GM19372 (cell line): ENCODE measurements around the gene CNN3.

ENCODE experiments used
- ATAC-seq: cut with Tn5 transposase; IDR thresholded peaks from one replicate; pipeline ENCODE4 v1.9.1; 2021; ENCODE audit warnings: mild to moderate bottlenecking, low read depth, moderate library complexity; ENCODE audit not compliant: unreplicated experiment

Gene CNN3

GRCh38 chr1:94925561-94926125 is 1.3 kb downstream of the CNN3 start:
- ATAC-seq, result no peak

GRCh38 chr1:94925004-94925403 is 1.9 kb downstream of the CNN3 start:
- ATAC-seq, result no peak

DNA sequence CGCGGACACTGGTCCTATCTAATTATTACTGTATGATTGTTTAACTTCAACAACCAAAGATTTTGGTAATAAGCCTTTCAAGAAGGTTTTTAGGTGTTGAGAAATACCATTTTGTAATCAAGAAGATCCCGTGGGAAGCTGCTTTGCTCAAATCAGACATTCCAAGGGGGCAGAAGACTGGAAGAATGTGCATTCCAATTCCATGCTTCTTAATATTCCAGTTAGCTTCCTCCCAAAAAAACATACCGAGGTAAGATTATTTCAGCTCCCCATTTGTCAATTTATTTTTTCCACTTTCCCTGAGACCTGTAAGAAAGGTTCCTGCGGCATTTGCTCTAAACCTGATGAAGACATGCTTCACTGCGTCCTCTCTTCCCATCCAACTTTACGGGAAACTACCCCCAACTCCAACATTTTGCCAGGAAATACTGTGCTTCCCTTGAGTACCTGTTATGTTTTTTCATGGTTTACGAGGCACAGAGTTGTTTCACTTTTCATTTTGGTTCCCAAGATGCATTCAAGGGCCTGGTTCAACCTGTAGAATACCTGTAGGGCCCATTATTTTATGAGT is 4.1 kb downstream of the CNN3 start:
- no peak for ATAC-seq

- no peak for ATAC-seq
These were observed 4.9 kb downstream of the CNN3 start for GRCh38 chr1:94921977-94922376.

DNA sequence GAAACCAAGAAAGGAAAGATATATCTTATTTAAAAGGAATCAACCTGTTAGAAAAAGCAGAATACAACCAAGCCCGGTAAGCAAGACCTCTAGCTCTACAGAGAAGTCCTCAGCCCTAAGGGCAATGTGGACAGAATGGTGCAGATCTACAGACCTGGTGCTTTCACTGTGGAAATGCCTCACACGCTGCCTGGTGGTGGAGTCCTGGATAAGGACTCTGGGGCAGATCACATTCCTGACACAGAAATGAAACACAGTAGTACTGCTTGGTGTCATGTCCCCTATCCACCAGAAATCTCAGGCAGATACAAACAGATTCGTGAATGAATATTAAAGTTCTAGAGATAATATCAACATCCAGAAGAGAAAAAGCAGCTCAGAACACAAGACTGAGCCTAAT is 6.8 kb downstream of the CNN3 start:
- ATAC-seq, result no peak

GRCh38 chr1:94919241-94920030 is 7.5 kb downstream of the CNN3 start:
- no peak for ATAC-seq

DNA sequence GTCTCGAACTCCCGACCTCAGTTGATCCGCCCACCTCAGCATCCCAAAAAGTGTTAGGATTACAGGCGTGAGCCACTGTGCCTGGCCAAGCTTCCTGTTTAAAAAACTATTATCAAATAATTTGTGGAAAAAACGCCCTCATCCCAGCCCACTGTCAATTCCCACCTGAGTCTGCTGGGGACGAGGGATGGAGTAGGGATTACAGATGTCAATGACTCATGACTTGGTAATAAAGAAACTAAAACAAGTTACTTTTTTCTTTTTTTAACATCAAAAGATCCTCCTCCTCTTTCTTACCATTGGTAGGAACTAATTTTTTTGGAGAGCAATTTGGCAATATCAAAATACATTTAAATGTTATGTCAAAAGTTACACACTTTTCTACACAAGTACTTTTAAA is 9.7 kb downstream of the CNN3 start:
- no peak for ATAC-seq

DNA sequence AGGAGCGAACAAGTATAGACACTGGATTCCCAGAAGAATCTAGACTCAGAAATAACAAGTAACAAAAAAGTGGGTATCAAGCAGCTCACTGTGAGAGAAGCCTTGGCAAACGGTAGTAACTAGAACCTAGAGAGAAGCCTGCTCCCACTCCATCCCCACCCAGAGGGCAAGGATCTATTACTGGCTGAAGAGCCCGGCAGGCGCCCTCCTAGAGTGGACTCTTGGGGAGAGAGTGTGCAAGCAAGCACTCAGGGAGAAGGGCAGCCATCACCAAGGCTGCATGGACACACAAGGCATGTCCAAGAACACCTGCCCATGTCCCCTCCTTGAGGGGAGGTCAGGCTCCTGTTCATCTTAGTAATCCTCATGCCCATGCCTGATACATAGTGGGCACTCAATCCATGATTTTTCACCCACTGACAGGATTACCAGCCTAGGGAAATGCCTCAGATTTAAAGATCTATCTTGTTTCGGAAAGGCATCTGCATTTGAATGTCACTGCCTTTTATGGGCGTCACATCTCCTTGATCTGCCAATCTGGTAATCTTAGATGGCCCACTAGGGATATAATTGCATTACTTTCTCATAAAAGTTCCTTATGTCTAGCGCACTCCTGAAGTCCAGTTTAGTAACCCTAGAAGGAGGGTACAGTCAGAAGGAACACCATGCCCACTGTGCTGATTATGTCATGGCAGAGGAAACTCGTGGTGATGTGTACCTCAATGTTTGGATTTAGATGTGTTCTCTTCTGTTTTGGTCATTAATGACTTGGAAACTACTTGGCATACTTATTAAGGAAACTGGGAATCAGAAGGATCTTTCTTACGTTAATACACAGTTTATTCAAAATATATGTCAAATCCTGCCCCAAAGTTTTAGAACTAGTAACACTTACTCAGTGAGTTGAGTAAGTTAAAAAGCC is 14.4 kb downstream of the CNN3 start:
- no peak for ATAC-seq

DNA sequence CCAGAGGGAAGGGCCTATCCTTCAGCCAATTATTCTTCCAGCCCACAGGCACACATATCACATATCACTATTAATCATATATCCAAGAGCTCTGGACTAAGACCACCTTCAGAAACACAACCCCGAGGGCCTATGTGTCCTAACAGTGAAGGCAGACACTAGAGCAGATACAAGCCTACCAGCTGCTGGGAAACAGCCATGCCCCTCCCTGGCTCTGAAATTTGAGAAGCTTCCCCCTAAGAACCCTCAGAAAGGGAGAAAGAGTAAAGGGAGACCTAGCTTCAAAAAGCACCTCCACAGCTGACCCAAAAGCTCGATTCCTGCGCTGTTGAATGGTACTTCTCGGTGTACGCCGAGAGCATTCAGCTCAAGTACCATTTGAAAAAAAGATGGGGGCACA is 17.4 kb downstream of the CNN3 start:
- no peak for ATAC-seq

DNA sequence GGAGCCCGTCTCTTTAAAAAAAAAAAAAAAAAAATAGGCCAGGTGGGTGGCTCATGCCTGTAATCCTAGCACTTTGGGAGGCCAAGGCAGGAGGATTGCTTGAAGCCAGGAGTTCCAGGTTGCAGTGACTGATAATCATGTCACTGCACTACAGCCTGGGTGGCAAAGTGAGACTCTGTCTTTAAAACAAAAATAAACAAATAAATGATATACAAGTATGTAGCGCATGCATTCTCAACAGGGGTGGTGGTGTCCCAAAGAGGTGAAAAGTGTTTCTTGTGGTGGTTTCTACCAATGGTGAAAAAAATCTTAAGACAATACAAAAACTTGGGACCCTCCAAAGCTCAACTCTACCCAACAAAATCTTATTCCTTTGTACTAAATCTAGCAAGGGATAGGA is 17.9 kb downstream of the CNN3 start:
- no peak for ATAC-seq

DNA sequence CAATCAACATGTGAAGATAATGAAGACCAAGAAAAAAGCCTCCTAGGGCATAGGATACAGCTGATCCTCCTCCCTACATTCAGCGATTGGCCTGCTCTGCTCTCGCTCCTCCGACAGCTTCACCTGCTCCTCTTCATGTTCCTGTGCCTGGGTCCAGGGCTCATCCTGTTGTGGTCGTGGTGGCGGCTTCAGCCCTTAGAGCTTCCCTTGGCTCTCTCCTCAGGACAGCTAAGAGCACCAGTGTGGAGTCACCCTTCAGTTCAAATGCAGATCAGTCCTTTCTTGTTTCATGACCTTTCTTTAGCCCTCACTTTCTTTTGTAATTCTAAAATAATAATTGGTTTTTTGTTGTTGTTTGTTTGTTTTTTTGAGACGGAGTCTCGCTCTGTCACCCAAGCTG is 18.7 kb downstream of the CNN3 start:
- ATAC-seq, result no peak

DNA sequence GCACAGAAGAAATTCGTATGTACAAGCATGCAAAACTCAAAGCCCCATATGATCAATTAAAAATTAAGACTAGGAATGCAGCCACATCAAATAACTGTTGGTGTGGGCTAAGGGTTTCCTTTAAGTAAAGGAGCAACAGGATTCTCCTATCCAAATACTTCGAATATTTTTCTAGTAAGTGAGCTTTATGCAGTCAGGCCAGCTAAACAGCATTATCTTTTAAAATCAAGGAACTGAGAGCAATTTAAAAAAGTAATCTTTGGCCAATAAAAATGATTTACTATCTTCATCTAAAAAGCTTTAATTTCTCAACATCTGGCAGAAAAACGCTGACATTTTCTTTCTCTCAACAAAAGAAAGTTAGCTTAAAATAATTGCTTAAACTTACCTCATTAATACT is 19.8 kb downstream of the CNN3 start:
- no peak for ATAC-seq

GRCh38 chr1:94906382-94906781 is 20.5 kb downstream of the CNN3 start:
- no peak for ATAC-seq

DNA sequence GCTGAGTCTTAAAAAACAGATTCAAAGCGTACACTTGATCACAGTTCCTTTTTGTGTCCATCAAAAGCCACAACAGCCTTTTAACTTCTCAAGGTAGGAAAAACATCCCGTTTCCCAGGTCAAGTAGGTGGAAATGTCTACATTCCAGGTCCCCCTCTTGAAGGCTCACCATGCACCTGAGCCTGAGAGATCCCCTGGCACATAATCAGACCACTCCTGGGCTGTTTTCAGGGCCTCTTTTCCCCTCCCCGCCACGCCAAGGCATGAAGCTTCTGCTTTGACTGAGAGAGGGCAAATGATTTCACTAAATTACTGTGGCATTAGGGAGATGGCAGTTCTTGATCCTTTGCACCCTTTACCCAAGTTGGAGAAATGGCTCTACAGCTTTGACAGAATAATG is 21.7 kb downstream of the CNN3 start:
- ATAC-seq, result no peak

GRCh38 chr1:94903280-94904009 is 23.5 kb downstream of the CNN3 start:
- ATAC-seq, result no peak

- no peak for ATAC-seq
These were observed 25.1 kb downstream of the CNN3 start for GRCh38 chr1:94901841-94902240.

GRCh38 chr1:94899756-94900155 is 27.2 kb downstream of the CNN3 start:
- no peak for ATAC-seq

- ATAC-seq, result no peak
These were observed 28.2 kb downstream of the CNN3 start for GRCh38 chr1:94898491-94899385.

- ATAC-seq, result no peak
These were observed 31.4 kb downstream of the CNN3 start for GRCh38 chr1:94895518-94895917.
